Stimulated activated CD4-positive, alpha-beta T cell treated with anti-CD3 and anti-CD28 coated beads, Interleukin-12 subunit alpha, Interleukin-12 subunit beta, amount 100 ng/mL, for 4 hours (primary cell): ENCODE results near the gene DPH1.

ENCODE experiments used
- DNase-seq: peaks from one replicate; pipeline ENCODE4 v3.0.0-alpha.2; 2020

The DPH1 gene

GRCh38 chr17:2050300-2051060, 20.5 kb downstream of the DPH1 start:
- DNase-seq, result peak; percentile 76

DNA sequence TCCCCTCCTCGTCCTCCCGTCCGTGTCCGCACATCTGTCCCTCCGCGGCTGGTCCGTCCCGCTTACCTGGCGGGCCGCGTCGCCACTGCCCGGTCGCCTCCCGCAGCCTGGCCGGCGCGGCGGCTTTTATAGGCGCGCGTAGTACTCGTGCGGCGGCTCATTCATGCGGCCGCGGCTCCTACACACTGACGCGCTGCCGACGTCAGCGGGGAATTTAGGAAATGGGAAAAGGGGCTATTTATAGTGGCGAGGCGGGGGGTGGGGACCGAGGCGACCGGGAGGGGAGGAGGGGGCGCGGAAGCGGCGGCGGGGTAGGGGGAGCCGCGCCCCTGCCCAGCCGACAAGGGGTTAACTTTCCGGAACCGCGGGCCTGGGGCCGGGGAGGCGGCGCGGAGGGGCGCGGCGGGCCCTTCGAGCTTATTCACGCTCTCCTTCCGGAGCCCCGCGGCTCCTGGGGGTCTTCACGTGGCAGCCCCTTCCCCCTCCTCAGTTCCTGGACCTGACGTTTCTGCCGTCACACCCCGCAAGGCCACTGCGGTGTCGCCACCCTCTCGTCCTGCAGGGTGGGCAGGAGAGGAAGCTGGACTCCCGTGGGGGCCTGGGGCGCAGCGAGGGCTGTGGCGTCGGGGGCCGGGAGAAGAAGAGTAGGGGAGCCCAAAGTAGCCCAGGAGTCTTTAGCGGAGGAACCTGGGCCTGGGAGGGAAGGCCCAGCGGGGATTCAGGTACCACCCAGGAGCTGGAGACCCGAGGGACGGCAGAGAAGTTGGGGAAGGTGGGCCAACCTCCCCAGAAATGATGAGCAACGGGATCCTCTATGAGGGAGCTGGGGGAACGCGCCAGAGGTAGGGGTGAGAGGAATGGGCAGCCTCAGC, 21.3 kb downstream of the DPH1 start:
- DNase-seq, result no peak

GRCh38 chr17:2051933-2052559, 22.1 kb downstream of the DPH1 start:
- DNase-seq, result no peak

DNA sequence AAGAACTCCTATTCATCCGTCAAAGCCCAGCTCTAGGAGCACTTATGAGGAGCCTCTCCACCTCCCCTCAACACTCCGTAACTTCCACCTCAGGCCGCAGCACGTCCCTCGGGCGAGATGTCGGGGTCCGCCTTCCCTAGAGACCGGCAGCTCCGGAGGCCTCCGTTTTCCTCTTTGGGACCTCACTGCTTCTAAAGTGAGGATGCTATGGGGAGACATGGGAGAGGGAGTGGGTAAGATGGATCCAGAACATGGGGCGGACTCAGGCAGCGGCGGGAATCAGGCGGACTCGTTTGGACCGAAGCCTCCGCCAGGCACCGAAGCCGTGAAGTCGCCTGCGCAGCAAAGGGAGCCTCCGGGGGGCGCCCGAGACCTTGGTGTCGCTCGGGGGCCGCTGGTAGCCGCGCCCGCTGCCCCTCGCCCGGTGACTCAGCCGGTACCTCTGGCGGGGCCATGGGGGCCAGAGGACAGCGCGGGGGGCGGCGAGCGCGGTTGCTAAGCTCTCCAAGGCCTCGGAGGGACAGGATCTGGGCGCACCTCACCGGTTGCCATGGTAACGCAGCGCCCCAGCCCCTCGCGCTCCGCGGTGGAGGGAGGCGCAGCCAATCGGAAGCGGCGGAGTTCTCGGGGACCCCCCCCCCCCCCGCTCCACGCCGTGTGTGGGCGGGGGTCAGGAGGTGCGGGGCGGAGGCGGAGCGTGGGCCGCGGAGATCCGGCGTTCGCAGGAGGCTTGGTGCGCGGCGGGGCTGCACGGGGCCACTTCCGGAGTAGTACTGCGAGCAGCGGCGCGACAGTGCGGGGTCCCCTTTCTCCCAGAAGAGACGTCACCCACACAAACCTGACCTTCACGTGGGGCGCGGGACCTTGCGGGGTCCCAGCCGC, 23.7 kb downstream of the DPH1 start:
- peak; percentile 77 for DNase-seq

DNA sequence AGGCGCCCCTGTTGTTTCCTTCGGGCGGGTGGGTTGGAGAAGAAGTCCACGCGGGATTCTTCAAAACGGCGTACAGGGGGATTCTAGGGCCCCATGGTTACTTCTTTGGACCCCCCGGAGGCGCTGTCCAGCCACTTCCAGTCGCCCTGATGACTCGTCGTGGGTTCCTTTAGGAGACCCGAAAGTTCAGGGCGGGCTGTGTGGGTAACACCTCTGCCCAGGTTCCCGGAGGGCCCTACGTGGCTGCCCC, 24.2 kb downstream of the DPH1 start:
- no peak for DNase-seq

DNA sequence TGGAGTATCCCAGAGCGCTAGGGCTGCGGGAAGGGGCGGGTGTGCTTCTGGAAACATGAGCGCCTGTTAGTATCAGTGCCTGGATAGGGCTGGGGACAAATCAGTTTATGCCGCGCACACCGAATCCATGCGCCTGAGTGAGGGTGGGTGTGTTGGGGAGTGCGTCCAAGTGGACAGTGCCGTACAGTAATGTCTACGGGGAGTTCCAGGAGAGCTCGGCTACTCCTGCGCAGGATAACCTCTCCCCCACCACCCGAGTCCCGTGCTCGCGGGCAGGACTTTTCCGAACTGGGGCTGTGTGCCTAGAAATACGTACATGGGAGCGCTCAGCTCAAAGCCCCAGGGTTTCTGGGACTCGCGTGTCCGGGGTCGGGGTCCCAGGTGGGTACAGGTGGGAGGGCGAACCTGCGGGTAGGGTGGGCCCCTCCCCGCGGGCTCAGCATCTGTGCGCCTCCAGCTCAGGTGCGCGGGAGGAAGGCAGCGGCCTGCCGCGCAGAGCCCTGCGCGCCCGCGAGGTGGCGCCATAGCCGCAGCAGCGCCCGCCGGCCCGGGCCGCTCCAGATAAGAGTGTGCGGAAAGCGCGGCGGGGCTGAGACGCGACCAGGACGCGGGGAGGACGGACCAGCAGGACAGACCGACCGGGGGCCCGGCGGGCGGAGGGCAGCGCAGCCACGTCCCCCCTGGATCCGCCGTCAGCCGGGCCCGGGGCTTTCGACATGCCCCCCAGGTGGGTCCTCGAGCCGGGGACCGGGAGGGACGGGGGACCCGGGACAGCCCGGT, 24.7 kb downstream of the DPH1 start, which contains the start of gene HIC1:
HIC1 (plus strand) TSS at position 592 of the 780 bp plus-strand sequence. CDS start 1,588 bp downstream, outside the sequence.
- DNase-seq, result peak; percentile 79

DNA sequence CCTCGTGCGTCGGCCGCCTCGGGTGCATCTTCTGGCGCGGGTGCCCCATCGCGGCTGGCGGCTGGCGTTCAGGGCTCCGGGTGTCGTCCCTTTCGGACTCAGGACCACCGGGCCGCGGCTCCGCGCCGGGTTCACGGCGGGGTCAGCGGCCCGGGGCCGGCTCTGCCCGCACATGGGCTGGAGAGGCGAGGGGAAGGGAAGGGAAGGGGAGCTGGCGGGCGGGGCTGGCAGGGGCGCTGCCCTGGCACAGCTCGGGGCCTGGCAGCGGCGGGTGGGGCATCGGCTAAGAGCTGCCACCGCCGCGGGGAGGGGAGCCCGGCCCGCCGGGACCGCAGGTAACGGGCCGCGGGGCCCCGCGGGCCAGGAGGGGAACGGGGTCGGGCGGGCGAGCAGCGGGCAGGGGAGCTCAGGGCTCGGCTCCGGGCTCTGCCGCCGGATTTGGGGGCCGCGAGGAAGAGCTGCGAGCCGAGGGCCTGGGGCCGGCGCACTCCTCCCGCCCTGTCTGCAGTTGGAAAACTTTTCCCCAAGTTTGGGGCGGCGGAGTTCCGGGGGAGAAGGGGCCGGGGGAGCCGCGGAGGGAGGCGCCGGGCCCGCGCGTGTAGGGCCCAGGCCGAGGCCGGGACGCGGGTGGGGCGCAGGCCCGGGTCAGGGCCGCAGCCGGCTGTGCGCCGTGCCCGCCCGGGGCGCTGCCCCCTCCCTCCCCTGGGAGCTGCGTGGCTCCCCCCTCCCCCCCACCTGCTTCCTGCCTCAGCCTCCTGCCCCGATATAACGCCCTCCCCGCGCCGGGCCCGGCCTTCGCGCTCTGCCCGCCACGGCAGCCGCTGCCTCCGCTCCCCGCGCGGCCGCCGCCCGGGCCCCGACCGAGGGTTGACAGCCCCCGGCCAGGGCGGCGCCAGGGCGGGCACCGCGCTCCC, 25.6 kb downstream of the DPH1 start:
- no peak for DNase-seq

DNA sequence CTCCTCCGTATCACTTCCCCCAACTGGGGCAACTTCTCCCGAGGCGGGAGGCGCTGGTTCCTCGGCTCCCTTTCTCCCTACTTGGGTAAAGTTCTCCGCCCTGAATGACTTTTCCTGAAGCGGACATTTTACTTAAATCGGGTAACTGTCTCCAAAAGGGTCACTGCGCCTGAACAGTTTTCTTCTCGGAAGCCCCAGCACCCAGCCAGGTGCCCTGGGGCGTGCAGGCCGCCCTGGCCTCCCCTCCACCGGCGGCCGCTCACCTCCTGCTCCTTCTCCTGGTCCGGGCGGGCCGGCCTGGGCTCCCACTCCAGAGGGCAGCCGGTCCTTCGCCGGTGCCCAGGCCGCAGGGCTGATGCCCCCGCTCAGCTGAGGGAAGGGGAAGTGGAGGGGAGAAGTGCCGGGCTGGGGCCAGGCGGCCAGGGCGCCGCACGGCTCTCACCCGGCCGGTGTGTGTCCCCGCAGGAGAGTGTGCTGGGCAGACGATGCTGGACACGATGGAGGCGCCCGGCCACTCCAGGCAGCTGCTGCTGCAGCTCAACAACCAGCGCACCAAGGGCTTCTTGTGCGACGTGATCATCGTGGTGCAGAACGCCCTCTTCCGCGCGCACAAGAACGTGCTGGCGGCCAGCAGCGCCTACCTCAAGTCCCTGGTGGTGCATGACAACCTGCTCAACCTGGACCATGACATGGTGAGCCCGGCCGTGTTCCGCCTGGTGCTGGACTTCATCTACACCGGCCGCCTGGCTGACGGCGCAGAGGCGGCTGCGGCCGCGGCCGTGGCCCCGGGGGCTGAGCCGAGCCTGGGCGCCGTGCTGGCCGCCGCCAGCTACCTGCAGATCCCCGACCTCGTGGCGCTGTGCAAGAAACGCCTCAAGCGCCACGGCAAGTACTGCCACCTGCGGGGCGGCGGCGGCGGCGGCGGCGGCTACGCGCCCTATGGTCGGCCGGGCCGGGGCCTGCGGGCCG, 26.5 kb downstream of the DPH1 start:
- no peak for DNase-seq

GRCh38 chr17:2057175-2057759, 27.3 kb downstream of the DPH1 start:
- DNase-seq, result no peak

DNA sequence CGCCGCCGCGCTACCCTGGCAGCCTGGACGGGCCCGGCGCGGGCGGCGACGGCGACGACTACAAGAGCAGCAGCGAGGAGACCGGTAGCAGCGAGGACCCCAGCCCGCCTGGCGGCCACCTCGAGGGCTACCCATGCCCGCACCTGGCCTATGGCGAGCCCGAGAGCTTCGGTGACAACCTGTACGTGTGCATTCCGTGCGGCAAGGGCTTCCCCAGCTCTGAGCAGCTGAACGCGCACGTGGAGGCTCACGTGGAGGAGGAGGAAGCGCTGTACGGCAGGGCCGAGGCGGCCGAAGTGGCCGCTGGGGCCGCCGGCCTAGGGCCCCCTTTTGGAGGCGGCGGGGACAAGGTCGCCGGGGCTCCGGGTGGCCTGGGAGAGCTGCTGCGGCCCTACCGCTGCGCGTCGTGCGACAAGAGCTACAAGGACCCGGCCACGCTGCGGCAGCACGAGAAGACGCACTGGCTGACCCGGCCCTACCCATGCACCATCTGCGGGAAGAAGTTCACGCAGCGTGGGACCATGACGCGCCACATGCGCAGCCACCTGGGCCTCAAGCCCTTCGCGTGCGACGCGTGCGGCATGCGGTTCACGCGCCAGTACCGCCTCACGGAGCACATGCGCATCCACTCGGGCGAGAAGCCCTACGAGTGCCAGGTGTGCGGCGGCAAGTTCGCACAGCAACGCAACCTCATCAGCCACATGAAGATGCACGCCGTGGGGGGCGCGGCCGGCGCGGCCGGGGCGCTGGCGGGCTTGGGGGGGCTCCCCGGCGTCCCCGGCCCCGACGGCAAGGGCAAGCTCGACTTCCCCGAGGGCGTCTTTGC, 28.0 kb downstream of the DPH1 start:
- DNase-seq, result no peak

GRCh38 chr17:2058586-2059546, 28.9 kb downstream of the DPH1 start:
- DNase-seq, result peak; percentile 68

GRCh38 chr17:2059547-2060384, 29.8 kb downstream of the DPH1 start:
- no peak for DNase-seq

- DNase-seq, result no peak
These were observed 30.4 kb downstream of the DPH1 start for GRCh38 chr17:2060385-2060658.

DNA sequence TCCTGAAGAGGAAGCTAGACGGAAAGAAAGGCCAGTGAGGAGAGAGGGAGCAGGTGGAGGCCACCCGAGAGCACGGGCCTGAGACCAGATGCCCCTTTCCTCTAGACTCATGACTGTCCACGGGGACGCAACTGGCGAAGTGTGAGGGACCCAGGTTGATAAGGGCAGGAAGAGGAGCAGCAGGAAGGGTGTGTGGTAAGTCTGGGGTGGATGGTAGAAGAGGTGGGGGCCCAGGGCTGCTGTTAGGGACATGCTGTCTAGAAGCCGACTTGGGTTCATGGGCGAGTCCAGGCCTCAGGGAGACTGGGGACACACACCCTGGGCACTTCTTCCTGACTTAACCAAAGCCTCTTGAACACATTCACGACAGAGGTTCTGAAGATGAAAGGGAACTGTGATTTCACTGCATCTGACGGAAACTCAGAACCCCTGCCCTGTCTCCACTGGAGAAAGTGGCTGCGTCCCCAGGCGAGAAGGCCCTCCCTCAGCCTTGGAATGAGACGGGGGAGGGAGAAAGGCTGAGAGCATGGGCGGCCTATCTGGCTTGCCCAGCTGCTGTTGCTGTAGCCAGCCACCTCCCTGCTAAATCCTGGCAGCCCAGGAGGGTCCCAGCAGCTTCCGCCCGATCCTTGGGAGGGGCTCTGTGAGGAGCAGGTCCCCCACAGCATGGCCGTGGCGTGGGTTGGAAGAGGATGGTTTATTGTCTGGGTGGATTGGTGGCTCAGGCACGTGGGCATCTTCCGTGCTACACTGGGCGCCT, 30.9 kb downstream of the DPH1 start:
- no peak for DNase-seq

- no peak for DNase-seq
These were observed 31.5 kb downstream of the DPH1 start for GRCh38 chr17:2061441-2061958.
